Uterus (tissue), 2 donors: ENCODE results near the gene MGAT4A.
"Not testable (repeated sequence)": the region's sequence is repeated elsewhere in the genome, so short reads cannot be mapped to it uniquely, and the experiment has no call there.

Experiments
- CTCF ChIP-seq, 4 experiments: fragments of 200-600 bp in 2 of 4; fragments of 450-650 bp in 2 of 4; sonication (generic) in 2 of 4; IDR thresholded peaks; one replicate each; pipeline ENCODE4 v1.5.1; 2016 to 2019; ENCODE audit warnings: antibody characterized with exemption in 4 of 4, mild to moderate bottlenecking in 2 of 4, moderate library complexity in 1 of 4
- POLR2A ChIP-seq, 2 donors: fragments of 450-650 bp; IDR thresholded peaks; one replicate each; pipeline ENCODE4 v1.6.1; 2016; ENCODE audit warnings: antibody characterized with exemption in 2 of 2, mild to moderate bottlenecking in 1 of 2, moderate library complexity in 1 of 2

DNA sequence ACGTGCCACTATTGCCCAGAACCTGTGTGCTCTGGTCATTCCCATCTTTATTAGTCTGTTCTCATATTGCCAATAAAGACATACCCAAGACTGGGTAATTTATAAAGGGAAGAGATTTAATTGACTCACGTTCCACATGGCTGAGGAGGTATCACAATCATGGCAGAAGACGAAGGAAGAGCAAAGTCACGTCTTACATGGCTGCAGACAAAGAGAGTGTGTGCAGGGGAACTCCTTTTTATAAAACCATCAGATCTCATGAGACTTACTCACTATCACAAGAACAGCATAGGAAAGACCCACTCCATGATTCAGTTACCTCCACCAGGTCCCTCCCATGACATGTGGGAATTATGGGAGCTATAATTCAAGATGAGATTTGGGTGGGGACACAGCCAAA lies 21.8 kb upstream of the MGAT4A start:
- not testable (repeated sequence) for TF ChIP-seq POLR2A, CTCF (IDR thresholded peaks at IDR 0.05)
